GM23338 (cell line): ENCODE data around the gene HPGD. TPM values are rescaled to one million over a fixed set of nuclear protein-coding genes. Genes with fewer than 3 reads are reported as not detected.

Experiments
- ATAC-seq: fragments of 200-7000 bp; cut with Tn5 transposase; 3 replicates; pipeline ENCODE4 v1.9.1; 2020
- DNase-seq: peaks from one replicate; pipeline ENCODE4 v3.0.0-alpha.2; 2015; ENCODE audit warnings: low spot score
- H2AFZ ChIP-seq: fragments of 200-600 bp; sonication (generic); 2 replicates; pipeline ENCODE4 v1.8.0; 2016; ENCODE audit warnings: antibody characterized with exemption, mild to moderate bottlenecking, moderate library complexity
- H3F3A ChIP-seq: fragments of 200-600 bp; sonication (generic); replicated peaks from 2 replicates; pipeline ENCODE4 v1.8.0; 2017; ENCODE audit warnings: antibody characterized with exemption, mixed run types, low read depth
- H3K27ac ChIP-seq: fragments of 200-600 bp; sonication (generic); 2 replicates; pipeline ENCODE4 v1.6.1; 2016; ENCODE audit warnings: low read depth
- H3K27me3 ChIP-seq: fragments of 200-600 bp; sonication (generic); 2 replicates; pipeline ENCODE4 v1.8.0; 2016; ENCODE audit warnings: mild to moderate bottlenecking, mixed run types, moderate library complexity; ENCODE audit not compliant: insufficient read depth
- H3K36me3 ChIP-seq: fragments of 200-600 bp; sonication (generic); 2 replicates; pipeline ENCODE4 v1.8.0; 2016; ENCODE audit warnings: mild to moderate bottlenecking; ENCODE audit not compliant: insufficient read depth
- H3K4me1 ChIP-seq: fragments of 200-600 bp; sonication (generic); 2 replicates; pipeline ENCODE4 v1.8.0; 2016; ENCODE audit warnings: mild to moderate bottlenecking, moderate library complexity; ENCODE audit not compliant: insufficient read depth
- H3K4me2 ChIP-seq: fragments of 200-600 bp; sonication (generic); 2 replicates; pipeline ENCODE4 v1.7.1; 2017; ENCODE audit warnings: mixed run types
- H3K4me3 ChIP-seq: fragments of 200-600 bp; sonication (generic); 2 replicates; pipeline ENCODE4 v1.6.1; 2016; ENCODE audit warnings: mixed run types
- H3K79me2 ChIP-seq: fragments of 200-600 bp; sonication (generic); replicated peaks from 2 replicates; pipeline ENCODE4 v1.8.0; 2017; ENCODE audit warnings: mild to moderate bottlenecking; ENCODE audit not compliant: insufficient read depth
- H3K9me2 ChIP-seq: fragments of 200-600 bp; sonication (generic); 2 replicates; pipeline ENCODE4 v1.8.0; 2017; ENCODE audit not compliant: insufficient read depth
- H4K20me1 ChIP-seq: fragments of 200-600 bp; sonication (generic); replicated peaks from 2 replicates; pipeline ENCODE4 v1.8.0; 2017; ENCODE audit warnings: mild to moderate bottlenecking; ENCODE audit not compliant: insufficient read depth
- H3K27ac Mint-ChIP-seq: 2 replicates; pipeline ENCODE4 v1.8.0; 2020; ENCODE audit warnings: inconsistent platforms, mild to moderate bottlenecking, moderate library complexity, mixed read lengths
- H3K27me3 Mint-ChIP-seq: 3 replicates; pipeline ENCODE4 v1.8.0; 2022; ENCODE audit warnings: low read depth, mild to moderate bottlenecking, moderate library complexity, mixed read lengths, inconsistent platforms; ENCODE audit not compliant: insufficient read depth, poor library complexity
- H3K36me3 Mint-ChIP-seq: 3 replicates; pipeline ENCODE4 v1.8.0; 2021; ENCODE audit warnings: low read depth, mild to moderate bottlenecking, inconsistent platforms, moderate library complexity, mixed read lengths
- H3K4me1 Mint-ChIP-seq: 3 replicates; pipeline ENCODE4 v1.8.0; 2020; ENCODE audit warnings: mild to moderate bottlenecking, inconsistent platforms, mixed read lengths
- H3K4me3 Mint-ChIP-seq: 3 replicates; pipeline ENCODE4 v1.8.0; 2021; ENCODE audit warnings: moderate library complexity, mild to moderate bottlenecking, inconsistent platforms, mixed read lengths
- H3K9me3 Mint-ChIP-seq: 3 replicates; pipeline ENCODE4 v1.8.0; 2020; ENCODE audit warnings: moderate library complexity, mild to moderate bottlenecking, inconsistent platforms, mixed read lengths
- EZH2phosphoT487 ChIP-seq: fragments of 200-600 bp; sonication (generic); IDR thresholded peaks from one replicate; pipeline ENCODE4 v1.8.1; 2018; ENCODE audit warnings: antibody characterized with exemption; ENCODE audit not compliant: unreplicated experiment
- NANOG ChIP-seq: IDR thresholded peaks from 2 replicates; pipeline ENCODE4 v1.6.1; 2016; ENCODE audit warnings: antibody characterized with exemption, borderline replicate concordance
- STAT1 ChIP-seq: IDR thresholded peaks from one replicate; pipeline ENCODE4 v1.6.1; 2016; ENCODE audit warnings: antibody characterized with exemption; ENCODE audit not compliant: unreplicated experiment
- ZNF114 ChIP-seq: fragments of 250-450 bp; sonication (Bioruptor Pico); IDR thresholded peaks from 2 replicates; pipeline ENCODE4 v1.5.0; 2020; ENCODE audit warnings: mild to moderate bottlenecking, moderate library complexity
- ZNF462 ChIP-seq: fragments of 250-450 bp; sonication (Bioruptor Pico); IDR thresholded peaks from 2 replicates; pipeline ENCODE4 v1.5.0; 2020; ENCODE audit warnings: mild to moderate bottlenecking, moderate library complexity
- polyA plus RNA-seq: library from polyadenylated mRNA; unstranded; fragments of >200 nt; fragmentation: Nextera tagmentation; extraction: Ambion mirVana; gene quantifications from 2 replicates; pipeline ENCODE4 v1.2.1, GENCODE V29; 2016
- total RNA-seq: library from RNA; depleted of rRNA; stranded (reverse); fragments of >200 nt; shearing (Covaris generic); gene quantifications from 2 replicates; pipeline ENCODE4 v1.2.3, GENCODE V29; 2014

Gene HPGD
- total and polyA plus RNA-seq, 2 experiments from 2014 or later = 5.6 to 9.1 TPM

- Mint-ChIP-seq H3K27ac (no peak overlapping the region), H3K9me3 (peaks cover 5% of the 10 kb centered on the region; the same call in 2 of the 3 replicates), H3K4me3 (no peak overlapping the region), H3K4me1 (peaks cover 2% of the 10 kb centered on the region; the same call in 2 of the 3 replicates), H3K27me3 (no peaks in the 10 kb centered on the region), H3K36me3 (peaks cover 5% of the 10 kb centered on the region)
- Histone ChIP-seq H3K27me3 (no peaks in the 10 kb centered on the region), H3K9me2 (no peaks in the 10 kb centered on the region), H2AFZ (peak overlapping the region; percentile 83; the same call in 1 of the 2 replicates), H3K4me3 (no peak overlapping the region), H3K79me2 (no peaks in the 10 kb centered on the region), H3K27ac (no peak overlapping the region), H3K4me1 (no peaks in the 10 kb centered on the region), H3F3A (no peaks in the 10 kb centered on the region), H4K20me1 (no peaks in the 10 kb centered on the region), H3K36me3 (no peaks in the 10 kb centered on the region), H3K4me2 (no peak overlapping the region)
- no peak for ATAC-seq
- no peak for DNase-seq
- TF ChIP-seq EZH2phosphoT487 (no peak), ZNF462 (CRISPR knock-in tag) (no peak), STAT1 (no peak)
Measured at GRCh38 chr4:174461466-174462106, 60.7 kb downstream of the HPGD start.

GRCh38 chr4:174460684-174461083 lies 61.6 kb downstream of the HPGD start:
- no peaks in the 10 kb centered on the region for H3K4me1 ChIP-seq
- H2AFZ ChIP-seq = no peak overlapping the region
- H3K9me2 ChIP-seq = no peaks in the 10 kb centered on the region
- Mint-ChIP-seq H3K9me3 (peaks cover 5% of the 10 kb centered on the region; the same call in 2 of the 3 replicates), H3K36me3 (peaks cover 5% of the 10 kb centered on the region), H3K27me3 (no peaks in the 10 kb centered on the region), H3K4me3 (no peak overlapping the region), H3K27ac (no peak overlapping the region), H3K4me1 (peaks cover 2% of the 10 kb centered on the region; the same call in 2 of the 3 replicates)
- H3K4me3 ChIP-seq = no peak overlapping the region
- no peaks in the 10 kb centered on the region for H3F3A ChIP-seq
- no peaks in the 10 kb centered on the region for H4K20me1 ChIP-seq
- no peak overlapping the region for H3K27ac ChIP-seq
- no peak overlapping the region for H3K4me2 ChIP-seq
- no peaks in the 10 kb centered on the region for H3K27me3 ChIP-seq
- DNase-seq (no peak), ATAC-seq (no peak)
- no peak for TF ChIP-seq STAT1
- no peak for TF ChIP-seq ZNF462 (CRISPR knock-in tag)
- no peak for TF ChIP-seq NANOG
- no peak for TF ChIP-seq ZNF114 (CRISPR knock-in tag)
- H3K36me3 ChIP-seq = no peaks in the 10 kb centered on the region
- no peaks in the 10 kb centered on the region for H3K79me2 ChIP-seq
